ENCODE measurements around the gene ZBED4. TPM values are rescaled to one million over a fixed set of nuclear protein-coding genes. Genes with fewer than 3 reads are reported as not detected.

The ZBED4 gene
- total RNA-seq, 1 donor: 13.4 TPM

DNA sequence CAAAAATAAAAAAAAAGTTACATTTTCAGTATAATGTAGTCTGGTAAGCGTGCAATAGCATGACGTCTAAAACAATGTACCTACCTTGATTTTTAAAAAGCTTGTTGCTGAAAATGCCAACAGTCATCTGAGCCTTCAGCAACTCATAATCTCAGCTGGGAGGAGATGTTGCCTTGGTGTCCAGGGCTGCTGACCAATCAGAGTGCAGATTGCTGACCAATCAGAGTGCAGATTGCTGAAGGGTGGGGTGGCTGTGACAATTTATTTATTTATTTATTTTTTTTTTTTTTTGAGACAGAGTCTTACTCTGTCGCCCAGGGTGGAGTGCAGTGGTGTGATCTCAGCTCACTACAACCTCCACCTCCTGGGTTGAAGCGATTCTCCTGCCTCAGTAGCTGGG lies 17.8 kb downstream of the ZBED4 start:
- H3K4me3 ChIP-seq (ENCODE audit: low read depth, low read length): no peak overlapping the region
- no peak for DNase-seq (ENCODE audit: low read depth)
- TF ChIP-seq, protein P1, sequence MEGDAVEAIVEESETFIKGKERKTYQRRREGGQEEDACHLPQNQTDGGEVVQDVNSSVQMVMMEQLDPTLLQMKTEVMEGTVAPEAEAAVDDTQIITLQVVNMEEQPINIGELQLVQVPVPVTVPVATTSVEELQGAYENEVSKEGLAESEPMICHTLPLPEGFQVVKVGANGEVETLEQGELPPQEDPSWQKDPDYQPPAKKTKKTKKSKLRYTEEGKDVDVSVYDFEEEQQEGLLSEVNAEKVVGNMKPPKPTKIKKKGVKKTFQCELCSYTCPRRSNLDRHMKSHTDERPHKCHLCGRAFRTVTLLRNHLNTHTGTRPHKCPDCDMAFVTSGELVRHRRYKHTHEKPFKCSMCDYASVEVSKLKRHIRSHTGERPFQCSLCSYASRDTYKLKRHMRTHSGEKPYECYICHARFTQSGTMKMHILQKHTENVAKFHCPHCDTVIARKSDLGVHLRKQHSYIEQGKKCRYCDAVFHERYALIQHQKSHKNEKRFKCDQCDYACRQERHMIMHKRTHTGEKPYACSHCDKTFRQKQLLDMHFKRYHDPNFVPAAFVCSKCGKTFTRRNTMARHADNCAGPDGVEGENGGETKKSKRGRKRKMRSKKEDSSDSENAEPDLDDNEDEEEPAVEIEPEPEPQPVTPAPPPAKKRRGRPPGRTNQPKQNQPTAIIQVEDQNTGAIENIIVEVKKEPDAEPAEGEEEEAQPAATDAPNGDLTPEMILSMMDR (IDR thresholded peaks at IDR 0.05; ENCODE audit: insufficient read depth, low read depth, low read length): no peak

DNA sequence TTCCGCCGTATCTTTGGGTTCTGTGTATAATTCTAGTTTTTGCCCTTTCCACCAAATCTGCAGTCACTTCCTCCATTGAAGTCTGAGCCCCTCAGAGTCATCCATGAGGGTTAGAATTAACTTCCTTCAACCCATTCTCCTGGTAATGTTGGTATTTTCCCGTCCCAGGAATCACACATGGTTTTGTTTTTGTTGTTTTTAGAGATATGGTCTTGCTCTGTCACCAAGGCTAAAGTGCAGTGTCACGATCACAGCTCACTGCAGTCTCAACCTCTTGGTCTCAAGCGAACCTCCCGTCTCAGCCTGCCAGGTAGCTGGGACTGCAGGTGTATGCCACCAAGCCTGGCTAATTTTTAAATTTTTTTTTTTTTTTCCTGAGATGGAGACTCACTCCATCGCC lies 18.7 kb downstream of the ZBED4 start:
- no peak overlapping the region for H3K4me3 ChIP-seq (ENCODE audit: low read depth, low read length)
- TF ChIP-seq, protein P1 (IDR thresholded peaks at IDR 0.05; ENCODE audit: insufficient read depth, low read depth, low read length): no peak
- no peak for DNase-seq (ENCODE audit: low read depth)

DNA sequence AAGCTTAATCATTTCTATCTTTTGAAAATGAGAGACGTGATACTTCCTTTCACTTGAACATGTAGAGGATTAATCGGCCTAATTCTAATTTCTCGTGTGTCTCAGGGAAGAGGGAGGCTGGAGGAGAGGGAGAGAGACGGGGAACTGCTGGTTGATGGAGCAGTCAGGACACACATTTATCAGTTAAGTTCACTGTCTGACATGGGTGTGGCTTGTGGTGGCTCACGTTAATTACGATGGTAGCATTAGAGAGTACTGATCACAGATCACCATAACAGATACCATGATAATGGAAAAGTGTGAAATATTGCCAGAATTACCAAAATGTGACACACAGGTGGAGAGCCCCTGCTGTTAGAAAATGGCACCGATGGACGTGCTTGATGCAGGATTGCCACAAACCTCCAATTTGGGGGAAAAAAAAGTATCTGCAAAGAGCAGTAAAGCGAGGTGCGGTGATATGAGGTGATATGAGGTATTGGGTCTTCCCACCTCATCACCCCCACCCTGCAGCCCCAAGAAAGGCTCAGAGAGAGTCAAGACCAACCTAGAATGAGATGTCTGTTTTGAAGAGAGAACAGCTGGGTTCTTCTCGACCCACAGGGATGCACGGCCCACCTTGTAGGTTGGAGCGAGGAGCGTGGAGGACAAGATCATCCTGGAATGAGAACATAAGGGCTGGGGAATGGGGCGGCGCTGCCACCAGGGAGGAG lies 19.7 kb downstream of the ZBED4 start:
- H3K4me3 ChIP-seq (ENCODE audit: low read depth, low read length): no peak overlapping the region
- no peak for DNase-seq (ENCODE audit: low read depth)
- TF ChIP-seq, protein P1 (IDR thresholded peaks at IDR 0.05; ENCODE audit: insufficient read depth, low read depth, low read length): no peak

DNA sequence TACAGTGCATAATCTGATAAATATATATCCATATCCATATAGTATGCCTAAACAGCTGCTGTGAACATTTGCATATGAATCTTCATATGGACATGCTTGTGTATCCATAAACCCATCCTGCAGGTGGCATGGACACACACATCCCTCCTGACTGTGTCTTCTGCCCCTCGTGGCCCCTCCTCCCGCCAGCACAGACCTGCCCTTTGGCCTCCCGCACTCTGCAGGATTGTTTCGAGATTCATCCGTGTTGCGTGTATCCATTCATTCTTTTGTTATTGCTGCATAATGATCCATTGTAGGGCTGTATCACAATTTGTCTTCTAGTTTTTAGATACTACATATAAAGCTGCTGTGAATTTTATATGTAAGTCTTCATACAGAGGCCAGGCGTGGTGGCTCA lies 24.0 kb downstream of the ZBED4 start:
- no peak overlapping the region for H3K4me3 ChIP-seq (ENCODE audit: low read depth, low read length)
- DNase-seq (ENCODE audit: low read depth): no peak
- TF ChIP-seq, protein P1 (IDR thresholded peaks at IDR 0.05; ENCODE audit: insufficient read depth, low read depth, low read length): no peak

DNA sequence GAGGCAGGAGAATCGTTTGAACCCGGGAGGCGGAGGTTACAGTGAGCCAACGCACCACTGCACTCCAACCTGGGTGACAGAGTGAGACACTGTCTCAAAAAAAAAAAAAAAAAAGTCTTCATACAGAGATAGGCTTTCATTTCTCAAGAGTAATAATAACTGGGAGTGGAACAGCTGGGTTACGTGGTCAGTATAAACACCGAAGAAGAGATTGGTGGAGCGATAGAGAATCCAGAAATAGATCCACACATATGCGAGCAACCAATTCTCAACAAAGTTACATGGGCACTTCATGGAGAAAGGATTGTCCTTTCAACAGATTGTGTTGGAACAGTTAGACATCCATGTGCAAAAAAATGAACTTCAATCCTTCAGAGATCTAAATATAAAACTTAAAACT lies 24.6 kb downstream of the ZBED4 start:
- DNase-seq (ENCODE audit: low read depth): no peak
- TF ChIP-seq, protein P1 (IDR thresholded peaks at IDR 0.05; ENCODE audit: insufficient read depth, low read depth, low read length): no peak
- no peak overlapping the region for H3K4me3 ChIP-seq (ENCODE audit: low read depth, low read length)

DNA sequence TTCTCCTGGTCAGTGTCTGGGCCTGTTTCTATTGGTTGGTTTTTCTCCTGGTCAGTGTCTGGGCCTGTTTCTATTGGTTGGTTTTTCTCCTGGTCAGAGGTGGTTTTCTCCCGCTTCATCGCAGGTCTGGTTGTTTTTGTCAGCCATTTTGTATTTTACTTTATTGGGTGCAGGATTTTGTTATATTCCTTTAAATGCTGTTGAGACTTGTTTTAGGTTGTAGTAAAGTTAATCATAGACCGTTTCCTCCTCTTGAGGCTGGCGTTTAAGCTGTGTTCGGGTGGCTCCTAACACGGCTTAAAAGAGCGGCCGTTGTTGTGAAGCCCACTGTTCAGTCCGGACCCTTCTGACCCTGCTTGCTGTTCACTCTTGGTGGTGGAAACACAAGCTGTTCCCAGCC lies 26.2 kb downstream of the ZBED4 start:
- no peak for DNase-seq (ENCODE audit: low read depth)
- no peak overlapping the region for H3K4me3 ChIP-seq (ENCODE audit: low read depth, low read length)
- TF ChIP-seq, protein P1 (IDR thresholded peaks at IDR 0.05; ENCODE audit: insufficient read depth, low read depth, low read length): no peak

DNA sequence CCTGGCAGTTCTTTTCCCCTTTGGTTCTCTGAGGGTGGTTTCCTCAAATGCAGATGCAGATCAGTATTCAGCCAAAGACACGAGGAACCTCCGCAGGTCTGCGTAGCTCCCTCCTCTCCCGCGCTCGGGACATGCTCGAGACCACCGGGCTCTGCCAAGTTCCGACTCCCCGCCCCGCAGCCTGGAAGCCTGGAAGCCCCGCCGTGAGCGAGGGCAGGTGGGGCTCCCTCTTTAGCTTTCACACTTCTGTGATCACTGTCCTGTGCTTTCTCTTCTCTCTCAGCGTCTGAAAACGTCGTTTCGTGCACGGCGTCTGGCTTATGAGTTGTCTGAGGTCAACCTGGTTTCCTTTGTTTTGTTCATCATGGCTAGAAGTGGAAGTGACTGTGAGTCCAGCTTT lies 26.6 kb downstream of the ZBED4 start:
- DNase-seq (ENCODE audit: low read depth): no peak
- TF ChIP-seq, protein P1 (IDR thresholded peaks at IDR 0.05; ENCODE audit: insufficient read depth, low read depth, low read length): no peak
- no peak overlapping the region for H3K4me3 ChIP-seq (ENCODE audit: low read depth, low read length)

All from fibroblast of villous mesenchyme (primary cell).